ENCODE measurements around the gene XRCC2.
"Not testable (repeated sequence)": the region's sequence is repeated elsewhere in the genome, so short reads cannot be mapped to it uniquely, and the experiment has no call there.

XRCC2 gene

DNA sequence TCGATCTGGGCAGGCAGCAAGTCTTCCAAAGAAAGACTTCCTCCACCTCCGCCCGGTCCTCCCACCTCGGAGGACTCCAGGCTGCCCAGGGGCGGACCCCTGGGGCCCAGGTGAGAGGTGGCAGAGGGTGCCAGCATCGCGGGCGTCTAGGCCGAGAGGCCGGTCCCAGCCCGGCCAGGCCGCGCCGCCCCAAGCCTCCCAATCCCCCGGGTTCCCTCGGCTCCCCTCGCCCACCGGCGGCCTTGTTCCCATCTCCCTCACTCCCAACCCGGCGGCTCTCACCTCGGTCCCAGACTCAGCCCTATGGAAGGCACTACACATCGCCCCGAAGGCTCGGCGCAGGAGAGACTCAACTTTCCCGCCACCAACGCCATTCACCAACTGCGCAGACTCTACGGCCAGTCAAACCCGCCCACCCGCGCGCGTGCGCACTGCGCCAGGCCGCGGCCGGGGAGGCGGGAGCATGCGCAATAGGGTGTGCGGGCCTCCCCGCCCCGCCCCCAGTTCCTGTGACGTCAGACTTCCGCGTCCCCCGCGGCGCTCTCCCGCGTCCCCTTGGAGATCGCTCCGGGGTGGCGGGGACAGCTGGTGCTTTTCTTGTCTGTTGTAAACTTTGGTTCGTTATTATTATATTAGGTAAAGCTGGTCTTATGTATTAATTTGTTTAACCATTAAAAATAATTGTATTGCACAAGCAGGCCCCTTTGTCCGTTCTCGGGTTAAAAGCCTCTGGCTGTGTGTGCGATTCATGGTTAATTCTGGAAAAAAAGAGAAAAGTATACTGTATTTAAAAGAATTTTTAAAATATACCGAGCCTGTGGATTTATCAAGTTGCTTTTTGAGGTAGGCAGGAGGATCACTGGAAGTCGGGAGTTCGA, at the start of gene XRCC2:
XRCC2 (minus strand) TSS at position 383 of the 878 bp plus-strand sequence; CDS start at position 321, 62 bp downstream.
- peak; percentile 91 for DNase-seq

DNA sequence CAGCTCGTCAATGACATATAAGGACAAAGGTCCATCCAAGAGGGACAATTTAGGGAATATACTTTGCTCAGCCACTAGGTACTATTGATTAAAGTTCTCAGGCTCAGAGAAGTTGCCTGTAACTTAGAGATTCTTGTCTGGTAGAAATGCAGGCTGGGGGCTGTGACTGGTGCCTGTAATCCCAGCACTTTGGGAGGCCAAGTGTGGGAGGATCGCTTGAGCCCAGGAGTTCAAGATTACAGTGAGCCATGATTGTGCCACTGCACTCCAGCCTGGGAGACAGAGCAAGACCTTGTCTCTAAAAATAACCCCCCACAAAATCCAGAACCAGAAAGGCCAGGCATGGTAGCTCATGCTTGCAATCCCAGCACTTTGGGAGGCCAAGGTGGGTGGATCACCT, 47.4 kb upstream of the XRCC2 start:
- DNase-seq, result no peak

DNA sequence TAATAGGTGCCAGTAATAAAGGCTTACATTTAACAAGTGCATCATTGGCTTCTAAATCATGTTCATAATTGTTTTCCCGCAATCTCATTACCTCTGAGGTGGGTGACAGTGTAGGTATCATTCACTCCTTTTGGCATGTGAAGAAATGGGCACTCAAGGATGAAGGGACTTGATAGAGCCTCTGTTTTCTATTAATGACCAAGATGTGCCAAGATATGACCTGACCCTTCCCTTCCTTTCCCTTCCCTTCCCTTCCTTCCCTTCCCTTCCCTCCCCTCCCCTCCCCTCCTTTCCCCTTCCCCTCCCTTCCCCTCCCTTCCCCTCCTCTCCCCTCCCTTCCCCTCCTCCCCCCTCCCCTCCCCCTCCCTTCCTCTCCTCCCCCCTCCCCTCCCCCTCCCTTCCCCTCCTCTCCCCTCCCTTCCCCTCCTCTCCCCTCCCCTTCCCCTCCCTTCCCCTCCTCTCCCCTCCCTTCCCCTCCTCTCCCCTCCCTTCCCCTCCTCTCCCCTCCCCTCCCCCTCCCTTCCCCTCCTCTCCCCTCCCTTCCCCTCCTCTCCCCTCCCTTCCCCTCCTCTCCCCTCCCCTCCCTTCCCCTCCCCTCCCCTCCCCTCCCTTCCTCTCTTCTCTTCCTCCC, 36.6 kb upstream of the XRCC2 start:
- not testable (repeated sequence) for DNase-seq

DNA sequence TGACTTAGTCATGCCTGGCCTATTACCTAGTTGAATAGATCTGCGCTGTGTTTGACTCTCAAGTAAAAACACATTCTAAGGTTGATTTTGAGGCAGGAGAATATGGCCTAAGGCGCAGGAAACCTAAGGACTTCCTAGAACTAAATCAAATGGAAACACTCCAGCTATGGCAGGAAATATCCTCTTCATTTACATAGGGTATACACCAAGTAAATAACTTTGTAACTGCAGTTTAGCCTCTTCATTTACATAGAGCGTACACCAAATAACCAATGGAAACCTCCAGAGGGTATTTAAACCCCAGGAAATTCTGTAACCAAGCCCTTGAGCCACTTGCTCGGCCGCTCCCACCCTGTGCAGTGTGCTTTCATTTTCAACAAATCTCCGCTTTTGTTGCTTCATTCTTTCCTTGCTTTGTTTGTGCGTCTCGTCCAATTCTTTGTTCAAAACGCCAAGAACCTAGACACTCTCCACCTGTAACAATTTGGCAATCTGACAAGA, 35.6 kb upstream of the XRCC2 start:
- no peak for DNase-seq

DNA sequence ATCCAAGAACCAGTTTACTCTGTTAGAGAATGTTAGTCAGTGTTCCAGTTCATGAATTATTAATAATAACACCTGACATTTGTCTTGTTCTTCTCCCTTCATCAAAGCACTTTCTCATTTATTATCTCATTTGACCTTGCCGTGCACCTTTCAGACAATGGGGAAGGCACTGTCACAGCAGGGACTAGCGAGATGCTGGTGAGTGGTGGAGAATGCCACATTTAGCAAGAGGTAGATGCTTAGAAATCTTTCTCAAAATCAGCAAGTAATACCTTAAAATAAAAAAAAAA, 34.2 kb upstream of the XRCC2 start:
- DNase-seq, result no peak

DNA sequence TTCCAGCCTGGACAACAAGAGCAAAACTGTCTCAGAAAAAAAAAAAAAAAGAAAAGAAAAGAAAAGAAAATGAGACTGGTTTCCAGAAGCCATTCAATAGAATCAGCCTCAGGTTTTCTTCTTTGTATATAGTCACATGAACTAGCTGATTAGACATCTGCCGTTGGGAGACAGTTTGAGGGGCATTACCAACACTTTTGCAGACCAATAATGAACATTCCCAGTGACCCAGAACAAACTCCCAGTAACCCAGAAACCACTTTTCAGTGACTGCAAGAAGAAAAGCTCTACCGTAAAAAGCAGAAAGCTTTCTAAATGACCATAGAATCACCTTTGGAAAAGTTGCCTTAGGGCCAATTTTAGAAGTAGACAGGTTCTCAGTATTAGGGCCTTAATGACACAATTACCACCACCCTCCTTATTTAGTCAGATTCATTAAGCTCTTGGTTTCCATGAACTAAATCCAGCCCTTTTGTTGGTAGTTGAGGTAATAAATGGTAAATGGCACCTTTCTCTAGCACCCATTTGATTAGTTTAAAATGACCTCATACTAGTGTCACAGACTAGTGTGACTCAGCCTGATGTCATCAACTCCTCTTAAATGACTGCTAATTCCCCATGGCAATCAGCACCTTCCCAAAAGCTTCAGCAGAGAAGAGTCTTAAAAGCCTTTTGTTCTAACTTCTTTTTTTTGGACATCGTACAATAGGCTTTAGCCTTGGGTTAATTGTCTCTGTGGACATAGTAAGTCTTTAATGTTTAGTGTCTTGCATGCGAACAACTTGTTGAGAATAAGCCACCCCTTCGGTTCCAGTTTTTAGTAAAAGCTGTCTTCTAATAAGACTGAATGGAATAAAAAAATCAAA, 33.6 kb upstream of the XRCC2 start:
- no peak for DNase-seq

DNA sequence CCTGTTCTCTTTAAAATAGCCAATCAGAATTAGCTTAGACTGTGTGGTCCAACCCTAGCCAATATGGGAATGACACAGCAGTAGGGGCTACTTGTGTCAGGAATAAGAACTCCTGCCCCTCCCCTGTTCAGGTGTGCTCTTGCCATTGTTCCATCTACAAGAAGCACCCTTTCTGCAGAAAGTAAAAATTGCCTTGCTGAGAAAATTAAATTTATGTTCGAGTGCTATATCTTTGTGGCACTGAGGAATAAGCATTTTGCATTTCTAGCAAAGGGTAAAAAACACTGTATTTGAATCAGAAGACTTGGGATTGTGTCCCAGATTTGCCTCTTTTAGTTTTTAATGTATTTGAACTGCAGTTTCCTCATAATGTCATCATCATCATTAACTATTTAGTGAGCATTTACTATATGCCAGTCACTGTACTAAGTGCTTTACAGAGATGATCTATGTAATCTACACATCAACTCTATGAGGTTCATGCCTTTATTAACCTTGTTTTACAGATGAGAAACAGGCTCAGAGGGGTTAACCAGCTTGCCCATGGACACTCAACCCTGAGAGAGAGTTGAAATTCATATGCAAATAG, 28.9 kb upstream of the XRCC2 start:
- DNase-seq, result no peak

DNA sequence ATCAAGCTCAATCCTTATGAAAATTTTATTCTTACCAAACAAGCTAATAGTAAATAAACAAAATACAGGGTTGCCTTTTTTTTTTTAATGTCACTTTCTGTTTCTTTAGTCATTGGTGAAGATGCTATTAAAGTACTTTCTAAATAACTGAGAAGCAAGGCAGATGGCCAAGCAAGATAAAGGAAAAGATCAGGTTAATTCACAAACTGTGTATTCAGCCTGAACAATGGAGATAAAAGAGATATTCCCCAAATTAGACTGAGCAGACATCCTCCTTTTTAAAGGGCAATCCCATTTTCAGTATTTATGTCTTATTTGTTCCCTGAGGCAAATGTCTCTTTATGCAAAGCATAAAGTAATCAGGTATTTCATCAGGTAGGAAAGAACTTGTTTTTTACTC, 23.1 kb upstream of the XRCC2 start:
- no peak for DNase-seq

DNA sequence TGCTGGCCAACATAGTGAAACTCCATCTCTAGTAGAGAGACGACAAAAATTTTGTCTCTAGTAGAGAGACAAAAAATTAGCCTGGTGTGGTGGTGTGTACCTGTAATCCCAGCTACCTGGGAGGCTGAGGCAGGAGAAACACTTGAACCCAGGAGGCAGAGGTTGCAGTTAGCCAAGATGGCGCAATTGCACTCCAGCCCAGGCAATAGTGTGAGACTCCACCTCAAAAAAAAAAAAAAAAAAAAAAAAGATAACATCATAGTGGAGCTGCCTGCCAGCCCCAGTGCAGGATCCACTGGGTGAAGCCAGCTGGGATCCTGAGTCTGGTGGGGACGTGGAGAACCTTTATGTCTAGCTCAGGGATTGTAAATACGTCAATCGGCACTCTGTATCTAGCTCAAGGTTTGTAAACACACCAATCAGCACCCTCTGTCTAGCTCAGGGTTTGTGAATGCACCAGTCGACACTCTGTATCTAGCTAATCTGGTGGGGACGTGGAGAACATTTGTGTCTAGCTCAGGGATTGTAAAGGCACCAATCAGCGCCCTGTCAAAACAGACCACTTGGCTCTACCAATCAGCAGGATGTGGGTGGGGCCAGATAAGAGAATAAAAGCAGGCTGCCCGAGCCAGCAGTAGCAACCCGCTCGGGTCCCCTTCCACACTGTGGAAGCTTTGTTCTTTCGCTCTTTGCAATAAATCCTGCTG, 21.5 kb upstream of the XRCC2 start:
- not testable (repeated sequence) for DNase-seq

DNA sequence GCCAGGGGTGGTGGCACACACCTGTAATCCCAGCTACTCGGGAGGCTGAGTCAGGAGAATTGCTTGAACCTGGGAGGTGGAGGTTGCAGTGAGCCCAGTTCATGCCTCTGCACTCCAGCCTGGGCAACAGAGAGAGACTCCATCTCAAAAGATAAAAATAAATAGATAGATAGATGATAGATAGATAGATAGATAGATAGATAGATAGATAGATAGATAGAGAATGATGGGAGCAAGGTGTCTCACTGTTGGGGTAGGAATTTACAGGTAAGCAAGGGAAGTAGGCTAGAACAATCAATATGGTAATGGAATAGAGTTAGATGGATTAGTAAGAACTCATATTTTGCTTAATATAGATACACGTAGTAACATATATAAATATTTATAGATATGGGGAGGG, 16.3 kb upstream of the XRCC2 start:
- DNase-seq, result not testable (repeated sequence)

DNA sequence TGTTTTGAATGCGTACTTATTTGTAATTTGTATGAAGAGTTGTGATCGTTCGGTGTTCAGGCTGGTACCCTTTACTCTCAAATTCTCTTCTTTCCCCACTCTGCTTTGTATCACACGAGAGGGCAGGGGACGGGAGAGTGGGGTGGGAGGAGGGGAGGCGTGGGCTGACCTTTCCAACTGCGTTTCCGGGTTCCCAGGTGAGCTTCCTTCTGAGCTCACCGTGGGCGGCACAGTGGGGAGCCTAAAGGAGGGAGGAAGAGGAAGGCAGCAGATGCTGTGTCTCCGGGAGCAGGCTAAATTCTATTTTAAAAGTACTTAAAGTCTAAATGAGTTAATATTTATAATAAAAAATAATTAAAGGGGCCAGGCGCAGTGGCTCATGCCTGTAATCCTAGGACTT, 7.4 kb upstream of the XRCC2 start:
- DNase-seq, result no peak

DNA sequence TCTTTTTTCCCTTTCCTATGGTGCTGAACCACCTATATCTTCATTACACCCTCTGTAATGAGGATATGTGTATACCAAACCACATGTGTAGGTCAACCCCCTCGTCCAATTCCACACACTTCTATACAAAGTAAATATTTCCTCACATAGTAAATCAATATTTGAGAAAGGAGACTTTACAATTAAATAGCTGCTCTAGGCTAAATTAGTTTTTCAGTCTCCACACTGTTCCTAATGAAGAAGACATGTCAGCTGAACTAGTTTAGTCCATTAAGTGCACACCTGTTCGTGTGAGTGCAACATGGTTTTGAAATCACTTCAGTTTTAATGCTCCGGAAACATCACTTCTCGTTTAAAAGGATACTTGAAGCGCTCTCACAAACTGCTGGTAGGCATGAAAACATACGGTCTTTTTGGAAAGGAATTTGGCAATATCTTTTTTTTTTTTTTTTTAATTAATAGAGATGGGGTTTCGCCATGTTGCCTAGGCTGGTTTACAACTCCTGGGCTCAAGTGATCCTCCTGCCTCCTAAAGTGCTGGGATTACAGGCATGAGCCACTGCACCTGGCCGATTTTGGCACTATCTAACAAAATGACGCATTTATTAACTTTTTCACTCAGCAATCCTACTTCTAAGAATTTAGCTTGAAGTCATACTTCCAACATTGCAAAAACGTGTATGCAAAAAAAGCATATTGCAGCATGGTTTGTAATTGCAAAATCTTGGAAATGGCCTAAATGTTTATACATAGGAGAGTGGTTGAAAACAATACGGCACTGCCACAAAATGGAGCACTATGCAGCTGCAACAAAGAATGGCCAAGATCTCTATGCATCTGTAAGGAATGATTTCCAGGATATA, 2.1 kb upstream of the XRCC2 start:
- no peak for DNase-seq

DNA sequence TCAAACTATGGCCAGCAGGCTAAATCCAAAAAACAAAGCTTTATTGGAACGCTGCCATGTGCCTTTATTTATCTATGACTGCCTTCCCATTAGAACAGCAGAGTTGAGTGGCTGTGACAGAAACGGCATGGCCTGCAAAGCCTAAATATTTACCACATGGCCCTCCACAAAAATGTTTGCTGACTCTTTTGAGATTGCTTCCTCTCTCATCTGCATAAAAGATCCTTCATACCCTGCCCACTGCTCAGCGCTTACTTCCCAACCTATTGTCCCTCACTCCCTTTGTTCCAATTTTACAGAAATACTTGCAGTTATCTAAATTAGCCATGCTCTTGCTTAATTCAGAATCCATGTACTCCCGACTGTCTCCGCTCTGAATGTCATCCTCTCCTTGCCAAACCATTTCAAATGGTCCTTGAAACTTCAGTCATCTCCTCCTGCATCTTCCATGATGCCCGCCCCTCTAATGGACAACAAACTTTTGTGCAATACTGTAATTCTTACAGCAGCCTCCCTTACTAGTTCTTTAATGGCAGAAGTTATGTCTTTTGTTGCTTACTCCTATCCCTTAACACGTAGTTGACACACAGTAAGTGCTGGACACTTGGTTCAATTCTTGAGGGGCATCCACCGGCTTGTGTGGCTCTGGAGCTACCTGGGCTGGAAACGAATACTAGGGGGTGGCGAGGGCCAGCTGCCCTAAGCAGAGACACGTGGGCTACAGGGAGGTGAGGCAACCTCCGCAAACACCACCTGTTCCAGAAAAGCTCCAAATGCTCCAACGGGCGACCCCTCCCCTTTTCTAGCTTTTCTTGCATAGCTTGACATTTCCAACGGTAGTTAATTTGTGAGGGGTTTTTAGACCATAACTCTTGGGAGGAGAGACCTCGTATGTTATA, 832 bp downstream of the XRCC2 start:
- no peak for DNase-seq

DNA sequence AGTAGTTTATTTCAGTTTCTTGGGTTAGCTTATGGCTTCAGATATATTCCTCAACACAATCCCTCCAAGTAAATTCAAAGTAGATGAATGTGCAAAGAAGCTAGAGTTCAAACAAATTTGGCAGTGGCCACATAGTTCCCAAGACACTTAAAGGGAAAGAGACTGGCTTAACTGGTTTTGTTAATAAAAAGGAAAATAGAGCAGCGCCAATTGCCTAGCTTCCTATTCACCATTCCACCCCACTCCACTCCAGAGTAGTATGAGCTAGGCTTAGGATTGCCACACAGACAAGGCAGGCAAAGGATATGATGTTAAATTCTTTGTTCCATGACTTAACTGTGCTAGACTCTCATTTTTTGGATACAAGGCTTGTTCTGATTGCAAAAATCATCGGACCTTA, 2.0 kb downstream of the XRCC2 start:
- DNase-seq, result no peak

DNA sequence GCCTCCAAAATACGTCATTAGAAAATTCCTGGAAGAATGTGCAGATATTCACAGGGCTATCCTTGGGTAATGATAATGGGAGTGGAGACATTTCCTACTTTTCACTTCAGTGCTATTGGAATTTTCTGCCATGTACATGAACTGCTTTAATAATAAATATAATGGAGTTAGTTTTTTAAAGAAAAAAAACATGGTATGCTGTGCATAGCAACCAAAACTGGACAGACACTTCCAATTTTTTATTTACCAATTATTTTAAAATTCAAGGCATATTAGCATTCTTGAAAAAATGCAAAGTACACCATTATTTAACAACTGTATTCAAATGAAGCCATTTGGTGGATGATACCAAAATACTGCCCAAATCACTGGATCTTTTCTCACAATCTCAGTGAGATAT, 3.3 kb downstream of the XRCC2 start:
- no peak for DNase-seq

DNA sequence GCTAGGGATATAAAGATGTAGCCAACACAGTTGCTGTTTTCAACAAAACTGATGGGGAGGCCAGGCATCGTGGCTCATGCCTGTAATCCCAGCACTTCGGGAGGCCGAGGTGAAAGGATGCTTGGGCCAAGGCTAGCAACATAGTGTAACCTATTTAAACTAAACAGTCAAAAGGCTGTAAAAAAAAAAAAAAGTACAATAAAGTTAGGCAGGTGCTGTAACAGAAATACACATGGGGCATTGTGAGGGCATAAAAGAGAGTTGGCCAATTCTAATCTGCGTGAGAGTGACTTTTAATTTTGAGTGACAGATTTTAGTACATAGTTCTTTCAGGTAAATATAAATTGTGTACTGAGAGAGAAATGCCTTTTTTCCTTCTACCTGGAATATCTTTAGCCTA, 6.2 kb downstream of the XRCC2 start:
- no peak for DNase-seq

DNA sequence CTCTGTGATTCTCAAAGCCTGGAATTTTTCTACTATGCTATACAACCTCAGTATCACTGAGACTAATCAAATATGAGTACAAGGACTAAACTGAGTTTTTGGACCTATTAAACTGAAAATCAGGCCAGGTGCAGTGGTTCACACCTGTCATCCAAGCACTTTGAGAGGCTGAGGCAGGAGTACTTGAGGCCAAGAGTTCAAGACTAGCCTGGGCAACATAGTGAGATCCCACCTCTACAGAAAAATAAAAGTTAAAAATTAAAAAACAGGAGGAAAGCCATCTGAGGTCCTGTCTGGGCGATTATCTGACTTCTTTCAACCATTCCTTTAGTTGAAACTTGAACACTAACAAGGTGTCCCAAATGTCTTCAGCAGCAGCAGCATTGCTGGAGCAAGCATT, 7.0 kb downstream of the XRCC2 start:
- DNase-seq, result no peak

DNA sequence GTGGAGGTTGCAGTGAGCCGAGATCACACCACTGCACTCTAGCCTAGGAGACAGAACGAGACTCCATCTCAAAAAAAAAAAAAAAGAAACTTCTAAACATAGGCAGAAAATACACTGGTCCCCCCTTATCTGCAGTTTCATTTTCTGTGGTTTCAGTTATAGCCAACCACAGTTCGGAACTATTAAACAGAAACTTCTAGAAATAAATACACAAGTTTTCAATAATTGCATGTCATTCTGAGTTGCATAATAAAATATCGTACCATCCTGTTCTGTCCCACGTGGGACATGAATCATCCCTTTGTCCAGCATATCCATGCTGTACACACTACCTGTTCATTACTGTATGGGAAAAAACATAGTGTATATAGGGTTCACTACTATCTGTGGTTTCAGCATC, 8.0 kb downstream of the XRCC2 start:
- DNase-seq, result no peak

DNA sequence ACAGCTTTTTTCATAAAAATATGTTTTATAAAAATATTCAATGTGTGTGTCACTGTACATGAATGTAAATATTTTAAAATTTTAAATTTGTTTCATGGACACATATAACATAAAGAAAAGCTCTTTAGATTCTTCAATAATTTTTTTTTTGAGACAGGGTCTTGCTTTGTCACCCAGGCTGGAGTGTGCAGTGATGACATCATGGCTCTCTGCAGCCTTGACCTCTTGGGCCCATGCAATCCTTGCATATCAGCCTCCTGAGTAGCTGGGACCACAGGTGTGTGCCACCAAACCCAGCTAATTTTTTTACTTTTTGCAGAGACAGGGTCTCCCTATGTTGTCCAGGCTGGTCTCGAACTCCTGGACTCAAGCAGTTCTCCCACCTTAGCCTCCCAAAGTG, 9.9 kb downstream of the XRCC2 start:
- no peak for DNase-seq

DNA sequence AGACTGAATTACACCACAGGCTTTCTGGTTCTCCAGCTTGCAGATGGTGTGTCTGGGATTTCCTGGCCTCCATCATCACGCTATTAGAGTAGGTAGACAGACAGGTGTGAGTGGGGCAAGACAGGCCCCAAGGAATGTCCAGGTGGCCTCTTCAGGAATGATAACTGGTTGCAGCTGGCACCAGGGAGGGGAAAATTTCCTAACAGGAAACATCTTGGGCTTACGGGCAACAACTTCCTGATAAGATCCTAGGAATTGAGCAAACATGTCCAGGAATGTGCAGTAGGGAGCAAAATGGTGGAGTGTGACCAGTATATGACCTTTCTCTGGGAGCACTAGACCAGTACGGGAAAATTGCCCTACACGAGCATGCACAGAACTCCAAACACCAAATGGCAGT, 11.3 kb downstream of the XRCC2 start:
- no peak for DNase-seq

Measured in CD4-positive, alpha-beta T cell treated with Interleukin-15 for 1 hour (primary cell).